Nephron progenitor cell (in vitro differentiated cells): ENCODE results near the gene HNRNPAB.

Experiments used
- DNase-seq: peaks from one replicate; pipeline ENCODE4 v3.0.0; 2021
- H3K27ac Mint-ChIP-seq: 2 replicates; pipeline ENCODE4 v1.8.0; 2021; ENCODE audit warnings: mild to moderate bottlenecking, moderate library complexity, mixed read lengths
- H3K27me3 Mint-ChIP-seq: 2 replicates; pipeline ENCODE4 v1.8.0; 2021; ENCODE audit warnings: mild to moderate bottlenecking, low read depth, mixed read lengths; ENCODE audit not compliant: poor library complexity
- H3K36me3 Mint-ChIP-seq: 2 replicates; pipeline ENCODE4 v1.8.0; 2021; ENCODE audit warnings: low read depth, mixed read lengths
- H3K4me1 Mint-ChIP-seq: 2 replicates; pipeline ENCODE4 v1.8.0; 2021; ENCODE audit warnings: mixed read lengths
- H3K4me3 Mint-ChIP-seq: 2 replicates; pipeline ENCODE4 v1.8.0; 2021; ENCODE audit warnings: mild to moderate bottlenecking, moderate library complexity, mixed read lengths
- H3K9me3 Mint-ChIP-seq: 2 replicates; pipeline ENCODE4 v1.8.0; 2021; ENCODE audit warnings: mild to moderate bottlenecking, moderate library complexity, mixed read lengths
- CTCF ChIP-seq: fragments of 200-600 bp; sonication (generic); IDR thresholded peaks from 2 replicates; pipeline ENCODE4 v1.5.0; 2021; ENCODE audit warnings: antibody characterized with exemption

Gene HNRNPAB

GRCh38 chr5:178257650-178258049, 53.3 kb downstream of the HNRNPAB start:
- Mint-ChIP-seq H3K36me3 (no peaks in the 10 kb centered on the region), H3K4me1 (peaks cover 25% of the 10 kb centered on the region), H3K27ac (no peak overlapping the region), H3K9me3 (no peaks in the 10 kb centered on the region), H3K4me3 (no peak overlapping the region), H3K27me3 (peaks cover 17% of the 10 kb centered on the region)
- DNase-seq, result no peak
- no peak for TF ChIP-seq CTCF

GRCh38 chr5:178259623-178260536, 55.5 kb downstream of the HNRNPAB start:
- no peak overlapping the region for H3K4me3 Mint-ChIP-seq
- no peaks in the 10 kb centered on the region for H3K36me3 Mint-ChIP-seq
- H3K27ac Mint-ChIP-seq, result no peak overlapping the region
- no peak for DNase-seq
- peaks cover 23% of the 10 kb centered on the region for H3K4me1 Mint-ChIP-seq
- H3K9me3 Mint-ChIP-seq, result peaks cover under 1% of the 10 kb centered on the region
- no peak for TF ChIP-seq CTCF
- peaks cover 21% of the 10 kb centered on the region for H3K27me3 Mint-ChIP-seq
